ENCODE data around the gene DGKI. TPM values are rescaled to one million over a fixed set of nuclear protein-coding genes. Genes with fewer than 3 reads are reported as not detected.

DGKI gene
- total RNA-seq, 1 experiment from 2014 or later = 0.79 TPM

GRCh38 chr7:137668404-137668803 is 178.4 kb downstream of the DGKI start:
- H3K27me3 Mint-ChIP-seq (ENCODE audit: low read depth) = no peaks in the 10 kb centered on the region; the same call in 1 of the 2 replicates
- no peak overlapping the region for H3K27ac Mint-ChIP-seq
- ChIA-PET POLR2A (no interaction called here), CTCF (no interaction called here)
- no peak for DNase-seq (ENCODE audit: low spot score)
- H3K36me3 Mint-ChIP-seq = no peaks in the 10 kb centered on the region
- no peaks in the 10 kb centered on the region for H3K9me3 Mint-ChIP-seq
- no peak for ATAC-seq
- no peak overlapping the region for H3K4me3 Mint-ChIP-seq
- no peak for TF ChIP-seq ZNF232 (CRISPR knock-in tag; IDR thresholded peaks at IDR 0.05)
- no peak for TF ChIP-seq MYBL2 (CRISPR knock-in tag; IDR thresholded peaks at IDR 0.05)
- TF ChIP-seq FOXK1 (CRISPR knock-in tag; IDR thresholded peaks at IDR 0.05) = no peak
- no peak for TF ChIP-seq FOXJ3 (CRISPR knock-in tag; IDR thresholded peaks at IDR 0.05; ENCODE audit: borderline replicate concordance)
- TF ChIP-seq, protein P1, sequence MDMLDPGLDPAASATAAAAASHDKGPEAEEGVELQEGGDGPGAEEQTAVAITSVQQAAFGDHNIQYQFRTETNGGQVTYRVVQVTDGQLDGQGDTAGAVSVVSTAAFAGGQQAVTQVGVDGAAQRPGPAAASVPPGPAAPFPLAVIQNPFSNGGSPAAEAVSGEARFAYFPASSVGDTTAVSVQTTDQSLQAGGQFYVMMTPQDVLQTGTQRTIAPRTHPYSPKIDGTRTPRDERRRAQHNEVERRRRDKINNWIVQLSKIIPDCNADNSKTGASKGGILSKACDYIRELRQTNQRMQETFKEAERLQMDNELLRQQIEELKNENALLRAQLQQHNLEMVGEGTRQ (CRISPR knock-in tag; IDR thresholded peaks at IDR 0.05) = no peak
- TF ChIP-seq TEAD4 (CRISPR knock-in tag; IDR thresholded peaks at IDR 0.05) = no peak
- no peak for TF ChIP-seq CREB1 (CRISPR knock-in tag; IDR thresholded peaks at IDR 0.05)
- TF ChIP-seq EMX1 (CRISPR knock-in tag; IDR thresholded peaks at IDR 0.05) = no peak
- TF ChIP-seq ZNF416 (CRISPR knock-in tag; IDR thresholded peaks at IDR 0.05) = no peak
- peaks cover 18% of the 10 kb centered on the region for H3K4me1 Mint-ChIP-seq

GRCh38 chr7:137667633-137668387 is 179.0 kb downstream of the DGKI start:
- H3K36me3 Mint-ChIP-seq = no peaks in the 10 kb centered on the region
- no peak overlapping the region for H3K27ac Mint-ChIP-seq
- ATAC-seq (no peak), DNase-seq (ENCODE audit: low spot score) (no peak)
- TF ChIP-seq, protein P2, sequence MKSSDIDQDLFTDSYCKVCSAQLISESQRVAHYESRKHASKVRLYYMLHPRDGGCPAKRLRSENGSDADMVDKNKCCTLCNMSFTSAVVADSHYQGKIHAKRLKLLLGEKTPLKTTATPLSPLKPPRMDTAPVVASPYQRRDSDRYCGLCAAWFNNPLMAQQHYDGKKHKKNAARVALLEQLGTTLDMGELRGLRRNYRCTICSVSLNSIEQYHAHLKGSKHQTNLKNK (CRISPR knock-in tag; IDR thresholded peaks at IDR 0.05) = no peak
- TF ChIP-seq NR2C2 (CRISPR knock-in tag; IDR thresholded peaks at IDR 0.05) = no peak
- no peak for TF ChIP-seq MXD4 (CRISPR knock-in tag; IDR thresholded peaks at IDR 0.05; ENCODE audit: borderline replicate concordance)
- no peak for TF ChIP-seq JUN (CRISPR knock-in tag; IDR thresholded peaks at IDR 0.05)
- TF ChIP-seq ZNF532 (CRISPR knock-in tag; IDR thresholded peaks at IDR 0.05; ENCODE audit: borderline replicate concordance) = no peak
- H3K9me3 Mint-ChIP-seq = peaks cover under 1% of the 10 kb centered on the region
- H3K4me1 Mint-ChIP-seq = peaks cover 12% of the 10 kb centered on the region
- POLR2A ChIA-PET = no interaction called here
- H3K4me3 Mint-ChIP-seq = no peak overlapping the region
- no peaks in the 10 kb centered on the region; the same call in 1 of the 2 replicates for H3K27me3 Mint-ChIP-seq (ENCODE audit: low read depth)
- CTCF ChIA-PET = no interaction called here

GRCh38 chr7:137664846-137665245 is 181.9 kb downstream of the DGKI start:
- Mint-ChIP-seq H3K4me3 (no peak overlapping the region), H3K27me3 (ENCODE audit: low read depth) (no peaks in the 10 kb centered on the region), H3K36me3 (no peaks in the 10 kb centered on the region), H3K4me1 (peaks cover 19% of the 10 kb centered on the region), H3K27ac (no peak overlapping the region), H3K9me3 (peaks cover 5% of the 10 kb centered on the region)
- DNase-seq (ENCODE audit: low spot score) (no peak), ATAC-seq (no peak)
- no peak for TF ChIP-seq OVOL2 (CRISPR knock-in tag; IDR thresholded peaks at IDR 0.05; ENCODE audit: borderline replicate concordance)
- no peak for TF ChIP-seq SMAD3 (CRISPR knock-in tag; IDR thresholded peaks at IDR 0.05; ENCODE audit: borderline replicate concordance)
- TF ChIP-seq ZNF423 (CRISPR knock-in tag; IDR thresholded peaks at IDR 0.05) = no peak
- TF ChIP-seq, protein P3, sequence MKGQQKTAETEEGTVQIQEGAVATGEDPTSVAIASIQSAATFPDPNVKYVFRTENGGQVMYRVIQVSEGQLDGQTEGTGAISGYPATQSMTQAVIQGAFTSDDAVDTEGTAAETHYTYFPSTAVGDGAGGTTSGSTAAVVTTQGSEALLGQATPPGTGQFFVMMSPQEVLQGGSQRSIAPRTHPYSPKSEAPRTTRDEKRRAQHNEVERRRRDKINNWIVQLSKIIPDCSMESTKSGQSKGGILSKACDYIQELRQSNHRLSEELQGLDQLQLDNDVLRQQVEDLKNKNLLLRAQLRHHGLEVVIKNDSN (CRISPR knock-in tag; IDR thresholded peaks at IDR 0.05) = no peak
- TF ChIP-seq GABPB1 (CRISPR knock-in tag; IDR thresholded peaks at IDR 0.05) = no peak
- TF ChIP-seq ETV6 (CRISPR knock-in tag; IDR thresholded peaks at IDR 0.05) = no peak
- no peak for TF ChIP-seq FOXJ3 (CRISPR knock-in tag; IDR thresholded peaks at IDR 0.05; ENCODE audit: borderline replicate concordance)
- no peak for TF ChIP-seq IRF2 (CRISPR knock-in tag; IDR thresholded peaks at IDR 0.05; ENCODE audit: borderline replicate concordance, low read depth)
- ChIA-PET CTCF (interaction anchor here (0.6 kb wide), 3 partner anchors 15 to 327 kb away, joined by 3 to 5 read pairs (median 4); no protein-coding TSS in a partner anchor), POLR2A (interaction anchor here (0.6 kb wide), 2 partner anchors 22 to 1268 kb away, joined by 3 to 4 read pairs; no protein-coding TSS in a partner anchor)
